GM23338 (cell line): ENCODE measurements around the gene TNFRSF11A. TPM values are rescaled to one million over a fixed set of nuclear protein-coding genes. Genes with fewer than 3 reads are reported as not detected.

Source experiments
- ATAC-seq: fragments of 200-7000 bp; cut with Tn5 transposase; 3 replicates; pipeline ENCODE4 v1.9.1; 2020
- DNase-seq: peaks from one replicate; pipeline ENCODE4 v3.0.0-alpha.2; 2015; ENCODE audit warnings: low spot score
- H2AFZ ChIP-seq: fragments of 200-600 bp; sonication (generic); 2 replicates; pipeline ENCODE4 v1.8.0; 2016; ENCODE audit warnings: antibody characterized with exemption, mild to moderate bottlenecking, moderate library complexity
- H3F3A ChIP-seq: fragments of 200-600 bp; sonication (generic); replicated peaks from 2 replicates; pipeline ENCODE4 v1.8.0; 2017; ENCODE audit warnings: antibody characterized with exemption, mixed run types, low read depth
- H3K27ac ChIP-seq: fragments of 200-600 bp; sonication (generic); 2 replicates; pipeline ENCODE4 v1.6.1; 2016; ENCODE audit warnings: low read depth
- H3K27me3 ChIP-seq: fragments of 200-600 bp; sonication (generic); 2 replicates; pipeline ENCODE4 v1.8.0; 2016; ENCODE audit warnings: mild to moderate bottlenecking, mixed run types, moderate library complexity; ENCODE audit not compliant: insufficient read depth
- H3K36me3 ChIP-seq: fragments of 200-600 bp; sonication (generic); 2 replicates; pipeline ENCODE4 v1.8.0; 2016; ENCODE audit warnings: mild to moderate bottlenecking; ENCODE audit not compliant: insufficient read depth
- H3K4me1 ChIP-seq: fragments of 200-600 bp; sonication (generic); 2 replicates; pipeline ENCODE4 v1.8.0; 2016; ENCODE audit warnings: mild to moderate bottlenecking, moderate library complexity; ENCODE audit not compliant: insufficient read depth
- H3K4me2 ChIP-seq: fragments of 200-600 bp; sonication (generic); 2 replicates; pipeline ENCODE4 v1.7.1; 2017; ENCODE audit warnings: mixed run types
- H3K4me3 ChIP-seq: fragments of 200-600 bp; sonication (generic); 2 replicates; pipeline ENCODE4 v1.6.1; 2016; ENCODE audit warnings: mixed run types
- H3K79me2 ChIP-seq: fragments of 200-600 bp; sonication (generic); replicated peaks from 2 replicates; pipeline ENCODE4 v1.8.0; 2017; ENCODE audit warnings: mild to moderate bottlenecking; ENCODE audit not compliant: insufficient read depth
- H3K9me2 ChIP-seq: fragments of 200-600 bp; sonication (generic); 2 replicates; pipeline ENCODE4 v1.8.0; 2017; ENCODE audit not compliant: insufficient read depth
- H4K20me1 ChIP-seq: fragments of 200-600 bp; sonication (generic); replicated peaks from 2 replicates; pipeline ENCODE4 v1.8.0; 2017; ENCODE audit warnings: mild to moderate bottlenecking; ENCODE audit not compliant: insufficient read depth
- H3K27ac Mint-ChIP-seq: 2 replicates; pipeline ENCODE4 v1.8.0; 2020; ENCODE audit warnings: inconsistent platforms, mild to moderate bottlenecking, moderate library complexity, mixed read lengths
- H3K27me3 Mint-ChIP-seq: 3 replicates; pipeline ENCODE4 v1.8.0; 2022; ENCODE audit warnings: low read depth, mild to moderate bottlenecking, moderate library complexity, mixed read lengths, inconsistent platforms; ENCODE audit not compliant: insufficient read depth, poor library complexity
- H3K36me3 Mint-ChIP-seq: 3 replicates; pipeline ENCODE4 v1.8.0; 2021; ENCODE audit warnings: low read depth, mild to moderate bottlenecking, inconsistent platforms, moderate library complexity, mixed read lengths
- H3K4me1 Mint-ChIP-seq: 3 replicates; pipeline ENCODE4 v1.8.0; 2020; ENCODE audit warnings: mild to moderate bottlenecking, inconsistent platforms, mixed read lengths
- H3K4me3 Mint-ChIP-seq: 3 replicates; pipeline ENCODE4 v1.8.0; 2021; ENCODE audit warnings: moderate library complexity, mild to moderate bottlenecking, inconsistent platforms, mixed read lengths
- H3K9me3 Mint-ChIP-seq: 3 replicates; pipeline ENCODE4 v1.8.0; 2020; ENCODE audit warnings: moderate library complexity, mild to moderate bottlenecking, inconsistent platforms, mixed read lengths
- CREB1 ChIP-seq: fragments of 250-450 bp; sonication (Bioruptor Pico); IDR thresholded peaks from 2 replicates; pipeline ENCODE4 v1.5.0; 2020; ENCODE audit warnings: low read depth, mild to moderate bottlenecking, moderate library complexity
- JUNB ChIP-seq: IDR thresholded peaks from one replicate; pipeline ENCODE4 v1.6.1; 2016; ENCODE audit warnings: antibody characterized with exemption; ENCODE audit not compliant: unreplicated experiment
- NANOG ChIP-seq: IDR thresholded peaks from 2 replicates; pipeline ENCODE4 v1.6.1; 2016; ENCODE audit warnings: antibody characterized with exemption, borderline replicate concordance
- POLR2AphosphoS5 ChIP-seq: IDR thresholded peaks from 2 replicates; pipeline ENCODE4 v1.6.1; 2016; ENCODE audit warnings: antibody characterized with exemption, low read depth
- ZNF114 ChIP-seq: fragments of 250-450 bp; sonication (Bioruptor Pico); IDR thresholded peaks from 2 replicates; pipeline ENCODE4 v1.5.0; 2020; ENCODE audit warnings: mild to moderate bottlenecking, moderate library complexity
- ZNF331 ChIP-seq: fragments of 250-450 bp; sonication (Bioruptor Pico); IDR thresholded peaks from 2 replicates; pipeline ENCODE4 v1.5.0; 2020; ENCODE audit warnings: low read depth, mild to moderate bottlenecking, moderate library complexity
- polyA plus RNA-seq: library from polyadenylated mRNA; unstranded; fragments of >200 nt; fragmentation: Nextera tagmentation; extraction: Ambion mirVana; gene quantifications from 2 replicates; pipeline ENCODE4 v1.2.1, GENCODE V29; 2016
- total RNA-seq: library from RNA; depleted of rRNA; stranded (reverse); fragments of >200 nt; shearing (Covaris generic); gene quantifications from 2 replicates; pipeline ENCODE4 v1.2.3, GENCODE V29; 2014
- TF ChIP-seq, protein P1 (sequence below): IDR thresholded peaks from one replicate; pipeline ENCODE4 v1.6.1; 2018; ENCODE audit warnings: antibody characterized with exemption; ENCODE audit not compliant: unreplicated experiment
- TF ChIP-seq, protein P2 (sequence below): IDR thresholded peaks from 2 replicates; pipeline ENCODE4 v1.6.1; 2016; ENCODE audit warnings: antibody characterized with exemption

Gene TNFRSF11A
- total and polyA plus RNA-seq, 2 experiments from 2014 or later, result 3.8 to 7.3 TPM

GRCh38 chr18:62435435-62436031 lies 110.4 kb downstream of the TNFRSF11A start (continued):
- TF ChIP-seq, protein P1, sequence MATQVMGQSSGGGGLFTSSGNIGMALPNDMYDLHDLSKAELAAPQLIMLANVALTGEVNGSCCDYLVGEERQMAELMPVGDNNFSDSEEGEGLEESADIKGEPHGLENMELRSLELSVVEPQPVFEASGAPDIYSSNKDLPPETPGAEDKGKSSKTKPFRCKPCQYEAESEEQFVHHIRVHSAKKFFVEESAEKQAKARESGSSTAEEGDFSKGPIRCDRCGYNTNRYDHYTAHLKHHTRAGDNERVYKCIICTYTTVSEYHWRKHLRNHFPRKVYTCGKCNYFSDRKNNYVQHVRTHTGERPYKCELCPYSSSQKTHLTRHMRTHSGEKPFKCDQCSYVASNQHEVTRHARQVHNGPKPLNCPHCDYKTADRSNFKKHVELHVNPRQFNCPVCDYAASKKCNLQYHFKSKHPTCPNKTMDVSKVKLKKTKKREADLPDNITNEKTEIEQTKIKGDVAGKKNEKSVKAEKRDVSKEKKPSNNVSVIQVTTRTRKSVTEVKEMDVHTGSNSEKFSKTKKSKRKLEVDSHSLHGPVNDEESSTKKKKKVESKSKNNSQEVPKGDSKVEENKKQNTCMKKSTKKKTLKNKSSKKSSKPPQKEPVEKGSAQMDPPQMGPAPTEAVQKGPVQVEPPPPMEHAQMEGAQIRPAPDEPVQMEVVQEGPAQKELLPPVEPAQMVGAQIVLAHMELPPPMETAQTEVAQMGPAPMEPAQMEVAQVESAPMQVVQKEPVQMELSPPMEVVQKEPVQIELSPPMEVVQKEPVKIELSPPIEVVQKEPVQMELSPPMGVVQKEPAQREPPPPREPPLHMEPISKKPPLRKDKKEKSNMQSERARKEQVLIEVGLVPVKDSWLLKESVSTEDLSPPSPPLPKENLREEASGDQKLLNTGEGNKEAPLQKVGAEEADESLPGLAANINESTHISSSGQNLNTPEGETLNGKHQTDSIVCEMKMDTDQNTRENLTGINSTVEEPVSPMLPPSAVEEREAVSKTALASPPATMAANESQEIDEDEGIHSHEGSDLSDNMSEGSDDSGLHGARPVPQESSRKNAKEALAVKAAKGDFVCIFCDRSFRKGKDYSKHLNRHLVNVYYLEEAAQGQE, result no peak
- TF ChIP-seq NANOG, result no peak

- H3K9me2 ChIP-seq, result no peaks in the 10 kb centered on the region
- peaks cover 6% of the 10 kb centered on the region for H3K27me3 Mint-ChIP-seq
- no peak overlapping the region for H3K27ac ChIP-seq
- H3K36me3 Mint-ChIP-seq, result no peaks in the 10 kb centered on the region
- H2AFZ ChIP-seq, result peak overlapping the region; percentile 98; the same call in 1 of the 2 replicates
- no peak overlapping the region for H3K4me2 ChIP-seq
- H3K4me3 Mint-ChIP-seq, result no peak overlapping the region
- no peak overlapping the region for H3K27ac Mint-ChIP-seq
- no peaks in the 10 kb centered on the region for H4K20me1 ChIP-seq
- no peaks in the 10 kb centered on the region for H3K79me2 ChIP-seq
- TF ChIP-seq, protein P2, sequence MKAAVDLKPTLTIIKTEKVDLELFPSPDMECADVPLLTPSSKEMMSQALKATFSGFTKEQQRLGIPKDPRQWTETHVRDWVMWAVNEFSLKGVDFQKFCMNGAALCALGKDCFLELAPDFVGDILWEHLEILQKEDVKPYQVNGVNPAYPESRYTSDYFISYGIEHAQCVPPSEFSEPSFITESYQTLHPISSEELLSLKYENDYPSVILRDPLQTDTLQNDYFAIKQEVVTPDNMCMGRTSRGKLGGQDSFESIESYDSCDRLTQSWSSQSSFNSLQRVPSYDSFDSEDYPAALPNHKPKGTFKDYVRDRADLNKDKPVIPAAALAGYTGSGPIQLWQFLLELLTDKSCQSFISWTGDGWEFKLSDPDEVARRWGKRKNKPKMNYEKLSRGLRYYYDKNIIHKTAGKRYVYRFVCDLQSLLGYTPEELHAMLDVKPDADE, result no peak
- TF ChIP-seq ZNF331 (CRISPR knock-in tag) (no peak), POLR2AphosphoS5 (no peak), NANOG (no peak)
- no peak for DNase-seq
- peaks cover 10% of the 10 kb centered on the region for H3K4me1 Mint-ChIP-seq
- no peak overlapping the region for H3K4me3 ChIP-seq
- no peaks in the 10 kb centered on the region for H3K27me3 ChIP-seq
- H3K36me3 ChIP-seq, result no peaks in the 10 kb centered on the region
- no peaks in the 10 kb centered on the region for H3F3A ChIP-seq
- H3K9me3 Mint-ChIP-seq, result no peaks in the 10 kb centered on the region
- H3K4me1 ChIP-seq, result peaks cover 8% of the 10 kb centered on the region; the same call in 1 of the 2 replicates
- ATAC-seq, result no peak
These were observed 111.6 kb downstream of the TNFRSF11A start for GRCh38 chr18:62436636-62437234.

DNA sequence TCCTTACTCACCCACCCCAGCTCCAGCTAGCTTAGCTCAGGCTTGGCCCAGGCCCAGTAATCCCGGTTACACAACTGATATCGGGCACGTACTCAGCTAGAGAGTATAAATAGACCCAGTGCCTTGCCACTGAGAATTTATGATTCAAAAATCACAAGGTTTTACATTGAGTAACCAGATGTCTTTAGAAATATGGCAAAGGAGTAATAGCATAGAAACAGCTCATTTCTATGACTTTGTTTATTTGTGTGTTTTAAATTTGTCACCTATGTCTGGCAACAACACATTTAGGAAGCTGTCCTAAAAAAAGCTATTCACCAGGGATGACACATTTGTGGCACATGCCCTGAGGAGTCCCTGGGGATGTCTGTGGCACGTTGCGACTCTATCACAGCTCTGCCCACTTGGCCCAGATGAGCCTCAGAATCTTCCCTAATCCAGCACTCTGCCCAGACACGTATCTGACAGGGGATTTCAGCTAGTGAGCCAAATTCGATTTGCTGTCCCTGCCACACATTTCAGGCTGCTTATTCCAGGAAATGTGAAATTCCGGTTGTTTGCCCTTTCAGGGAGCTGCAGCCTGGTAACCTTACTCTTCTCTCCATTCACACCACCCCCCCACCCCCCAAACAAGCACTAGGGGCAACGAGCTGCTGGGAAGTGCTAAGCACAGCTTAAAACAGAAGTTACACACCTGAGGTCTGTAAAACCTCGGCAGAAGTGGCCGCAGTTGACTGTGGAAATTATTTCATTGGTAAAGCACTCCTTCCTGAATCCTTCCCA lies 112.3 kb downstream of the TNFRSF11A start:
- peaks cover 8% of the 10 kb centered on the region; the same call in 1 of the 2 replicates for H3K4me1 ChIP-seq
- Mint-ChIP-seq H3K27ac (no peak overlapping the region), H3K4me3 (no peak overlapping the region), H3K9me3 (no peaks in the 10 kb centered on the region), H3K27me3 (peaks cover 6% of the 10 kb centered on the region), H3K36me3 (no peaks in the 10 kb centered on the region), H3K4me1 (peaks cover 10% of the 10 kb centered on the region)
- ATAC-seq, result no peak
- H3K36me3 ChIP-seq, result no peaks in the 10 kb centered on the region
- TF ChIP-seq ZNF114 (CRISPR knock-in tag) (no peak), JUNB (no peak), CREB1 (no peak)
- H3K79me2 ChIP-seq, result no peaks in the 10 kb centered on the region
- H3K27ac ChIP-seq, result no peak overlapping the region
- H3K4me3 ChIP-seq, result no peak overlapping the region
- H3F3A ChIP-seq, result no peaks in the 10 kb centered on the region
- no peaks in the 10 kb centered on the region for H3K9me2 ChIP-seq
- no peaks in the 10 kb centered on the region for H4K20me1 ChIP-seq
- H3K4me2 ChIP-seq, result peak overlapping the region; percentile 43; the same call in 1 of the 2 replicates
- DNase-seq, result no peak
- no peaks in the 10 kb centered on the region for H3K27me3 ChIP-seq
- peak overlapping the region; percentile 98 for H2AFZ ChIP-seq
